WTC11 (cell line): ENCODE results near the gene LPCAT1. TPM values are rescaled to one million over a fixed set of nuclear protein-coding genes. Genes with fewer than 3 reads are reported as not detected.

Source experiments
- ATAC-seq: fragments of 200-7000 bp; cut with Tn5 transposase; 2 replicates; pipeline ENCODE4 v1.10.0; 2021; ENCODE audit warnings: mild to moderate bottlenecking, moderate library complexity
- CTCF ChIA-PET: fragments of 300-600 bp; sonication (Branson Sonifier 250); formaldehyde crosslinking; loops from one replicate; lab custom pipeline; 2021; ENCODE audit warnings: antibody characterized with exemption; lab: Charles Lee
- POLR2A ChIA-PET: fragments of 350-600 bp; sonication (Branson Sonifier 250); formaldehyde crosslinking; loops from one replicate; lab custom pipeline; 2021; ENCODE audit warnings: antibody characterized with exemption; lab: Charles Lee
- DNase-seq: peaks from one replicate; pipeline ENCODE4 v3.0.0; 2021; ENCODE audit warnings: low spot score
- H3K27ac Mint-ChIP-seq: 2 replicates; pipeline ENCODE4 v1.8.0; 2021; ENCODE audit warnings: mixed read lengths
- H3K27me3 Mint-ChIP-seq: 2 replicates; pipeline ENCODE4 v1.8.0; 2021; ENCODE audit warnings: low read depth, mild to moderate bottlenecking, moderate library complexity, mixed read lengths
- H3K36me3 Mint-ChIP-seq: 2 replicates; pipeline ENCODE4 v1.8.0; 2021; ENCODE audit warnings: mixed read lengths
- H3K4me1 Mint-ChIP-seq: 2 replicates; pipeline ENCODE4 v1.8.0; 2022; ENCODE audit warnings: mixed read lengths
- H3K4me3 Mint-ChIP-seq: 2 replicates; pipeline ENCODE4 v1.8.0; 2021; ENCODE audit warnings: mild to moderate bottlenecking, moderate library complexity, mixed read lengths
- H3K9me3 Mint-ChIP-seq: 2 replicates; pipeline ENCODE4 v1.8.0; 2021; ENCODE audit warnings: mixed read lengths
- ARID4B ChIP-seq: sonication (generic); formaldehyde crosslinking; IDR thresholded peaks from 2 replicates; pipeline ENCODE4 v1.8.0; 2023; ENCODE audit warnings: missing genetic modification reagents, mild to moderate bottlenecking, borderline replicate concordance
- CBFB ChIP-seq: sonication (generic); formaldehyde crosslinking; IDR thresholded peaks from 2 replicates; pipeline ENCODE4 v1.8.1; 2022; ENCODE audit warnings: mild to moderate bottlenecking, low read depth, missing genetic modification reagents
- CDX4 ChIP-seq: fragments of 250-450 bp; sonication (Bioruptor Pico); IDR thresholded peaks from 2 replicates; pipeline ENCODE4 v1.9.0; 2021; ENCODE audit warnings: moderate library complexity, mild to moderate bottlenecking, inconsistent platforms, borderline replicate concordance
- CREM ChIP-seq: sonication (generic); formaldehyde crosslinking; IDR thresholded peaks from 2 replicates; pipeline ENCODE4 v1.8.1; 2022; ENCODE audit warnings: mild to moderate bottlenecking, missing genetic modification reagents, moderate library complexity
- EMX1 ChIP-seq: fragments of 250-450 bp; sonication (Bioruptor Pico); IDR thresholded peaks from 2 replicates; pipeline ENCODE4 v1.8.0; 2021; ENCODE audit warnings: mild to moderate bottlenecking
- ETV6 ChIP-seq: sonication (generic); formaldehyde crosslinking; IDR thresholded peaks from 2 replicates; pipeline ENCODE4 v1.8.1; 2022; ENCODE audit warnings: mild to moderate bottlenecking, missing genetic modification reagents
- GABPB1 ChIP-seq: sonication (generic); formaldehyde crosslinking; IDR thresholded peaks from 2 replicates; pipeline ENCODE4 v1.8.1; 2023; ENCODE audit warnings: mild to moderate bottlenecking, missing genetic modification reagents
- HMGA2 ChIP-seq: fragments of 250-450 bp; sonication (Bioruptor Pico); IDR thresholded peaks from 2 replicates; pipeline ENCODE4 v1.4.0; 2021; ENCODE audit warnings: mild to moderate bottlenecking, moderate library complexity
- NFATC4 ChIP-seq: fragments of 250-450 bp; sonication (Bioruptor Pico); IDR thresholded peaks from 2 replicates; pipeline ENCODE4 v1.9.0; 2021; ENCODE audit warnings: mild to moderate bottlenecking
- PRRX2 ChIP-seq: fragments of 250-450 bp; sonication (Bioruptor Pico); IDR thresholded peaks from 2 replicates; pipeline ENCODE4 v1.8.0; 2021; ENCODE audit warnings: mild to moderate bottlenecking
- RELA ChIP-seq: sonication (generic); formaldehyde crosslinking; IDR thresholded peaks from 2 replicates; pipeline ENCODE4 v1.8.1; 2022; ENCODE audit warnings: missing genetic modification reagents, mild to moderate bottlenecking, borderline replicate concordance
- SMAD4 ChIP-seq: sonication (generic); formaldehyde crosslinking; IDR thresholded peaks from 2 replicates; pipeline ENCODE4 v1.8.0; 2022; ENCODE audit warnings: mild to moderate bottlenecking, missing genetic modification reagents
- ZNF138 ChIP-seq: sonication (generic); formaldehyde crosslinking; conservative IDR thresholded peaks from 2 replicates; pipeline ENCODE4 v1.8.1; 2022; ENCODE audit warnings: mild to moderate bottlenecking, moderate library complexity, missing genetic modification reagents
- total RNA-seq: library from RNA; stranded (reverse); gene quantifications from 3 replicates; pipeline ENCODE4 v1.2.3, GENCODE V29; 2021
- TF ChIP-seq, protein P1 (sequence below): sonication (generic); formaldehyde crosslinking; conservative IDR thresholded peaks from 2 replicates; pipeline ENCODE4 v1.8.1; 2023; ENCODE audit warnings: mild to moderate bottlenecking, low read depth, missing genetic modification reagents, moderate library complexity
- TF ChIP-seq, protein P2 (sequence below): fragments of 250-450 bp; sonication (Bioruptor Pico); IDR thresholded peaks from 2 replicates; pipeline ENCODE4 v1.9.0; 2021; ENCODE audit warnings: mild to moderate bottlenecking, borderline replicate concordance
- TF ChIP-seq, protein P3 (sequence below): fragments of 250-450 bp; sonication (Bioruptor Pico); conservative IDR thresholded peaks from 2 replicates; pipeline ENCODE4 v1.9.0; 2021; ENCODE audit warnings: mild to moderate bottlenecking
- TF ChIP-seq, protein P4 (sequence below): sonication (generic); formaldehyde crosslinking; IDR thresholded peaks from 2 replicates; pipeline ENCODE4 v1.8.0; 2022; ENCODE audit warnings: mild to moderate bottlenecking, missing genetic modification reagents
- TF ChIP-seq, protein P5 (sequence below): fragments of 250-450 bp; sonication (Bioruptor Pico); IDR thresholded peaks from 2 replicates; pipeline ENCODE4 v1.8.0; 2021; ENCODE audit warnings: mild to moderate bottlenecking

Gene LPCAT1
- total RNA-seq, 1 experiment from 2014 or later, result 206 TPM

- TF ChIP-seq, protein P1, sequence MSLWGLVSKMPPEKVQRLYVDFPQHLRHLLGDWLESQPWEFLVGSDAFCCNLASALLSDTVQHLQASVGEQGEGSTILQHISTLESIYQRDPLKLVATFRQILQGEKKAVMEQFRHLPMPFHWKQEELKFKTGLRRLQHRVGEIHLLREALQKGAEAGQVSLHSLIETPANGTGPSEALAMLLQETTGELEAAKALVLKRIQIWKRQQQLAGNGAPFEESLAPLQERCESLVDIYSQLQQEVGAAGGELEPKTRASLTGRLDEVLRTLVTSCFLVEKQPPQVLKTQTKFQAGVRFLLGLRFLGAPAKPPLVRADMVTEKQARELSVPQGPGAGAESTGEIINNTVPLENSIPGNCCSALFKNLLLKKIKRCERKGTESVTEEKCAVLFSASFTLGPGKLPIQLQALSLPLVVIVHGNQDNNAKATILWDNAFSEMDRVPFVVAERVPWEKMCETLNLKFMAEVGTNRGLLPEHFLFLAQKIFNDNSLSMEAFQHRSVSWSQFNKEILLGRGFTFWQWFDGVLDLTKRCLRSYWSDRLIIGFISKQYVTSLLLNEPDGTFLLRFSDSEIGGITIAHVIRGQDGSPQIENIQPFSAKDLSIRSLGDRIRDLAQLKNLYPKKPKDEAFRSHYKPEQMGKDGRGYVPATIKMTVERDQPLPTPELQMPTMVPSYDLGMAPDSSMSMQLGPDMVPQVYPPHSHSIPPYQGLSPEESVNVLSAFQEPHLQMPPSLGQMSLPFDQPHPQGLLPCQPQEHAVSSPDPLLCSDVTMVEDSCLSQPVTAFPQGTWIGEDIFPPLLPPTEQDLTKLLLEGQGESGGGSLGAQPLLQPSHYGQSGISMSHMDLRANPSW, result no peak
- TF ChIP-seq, protein P2, sequence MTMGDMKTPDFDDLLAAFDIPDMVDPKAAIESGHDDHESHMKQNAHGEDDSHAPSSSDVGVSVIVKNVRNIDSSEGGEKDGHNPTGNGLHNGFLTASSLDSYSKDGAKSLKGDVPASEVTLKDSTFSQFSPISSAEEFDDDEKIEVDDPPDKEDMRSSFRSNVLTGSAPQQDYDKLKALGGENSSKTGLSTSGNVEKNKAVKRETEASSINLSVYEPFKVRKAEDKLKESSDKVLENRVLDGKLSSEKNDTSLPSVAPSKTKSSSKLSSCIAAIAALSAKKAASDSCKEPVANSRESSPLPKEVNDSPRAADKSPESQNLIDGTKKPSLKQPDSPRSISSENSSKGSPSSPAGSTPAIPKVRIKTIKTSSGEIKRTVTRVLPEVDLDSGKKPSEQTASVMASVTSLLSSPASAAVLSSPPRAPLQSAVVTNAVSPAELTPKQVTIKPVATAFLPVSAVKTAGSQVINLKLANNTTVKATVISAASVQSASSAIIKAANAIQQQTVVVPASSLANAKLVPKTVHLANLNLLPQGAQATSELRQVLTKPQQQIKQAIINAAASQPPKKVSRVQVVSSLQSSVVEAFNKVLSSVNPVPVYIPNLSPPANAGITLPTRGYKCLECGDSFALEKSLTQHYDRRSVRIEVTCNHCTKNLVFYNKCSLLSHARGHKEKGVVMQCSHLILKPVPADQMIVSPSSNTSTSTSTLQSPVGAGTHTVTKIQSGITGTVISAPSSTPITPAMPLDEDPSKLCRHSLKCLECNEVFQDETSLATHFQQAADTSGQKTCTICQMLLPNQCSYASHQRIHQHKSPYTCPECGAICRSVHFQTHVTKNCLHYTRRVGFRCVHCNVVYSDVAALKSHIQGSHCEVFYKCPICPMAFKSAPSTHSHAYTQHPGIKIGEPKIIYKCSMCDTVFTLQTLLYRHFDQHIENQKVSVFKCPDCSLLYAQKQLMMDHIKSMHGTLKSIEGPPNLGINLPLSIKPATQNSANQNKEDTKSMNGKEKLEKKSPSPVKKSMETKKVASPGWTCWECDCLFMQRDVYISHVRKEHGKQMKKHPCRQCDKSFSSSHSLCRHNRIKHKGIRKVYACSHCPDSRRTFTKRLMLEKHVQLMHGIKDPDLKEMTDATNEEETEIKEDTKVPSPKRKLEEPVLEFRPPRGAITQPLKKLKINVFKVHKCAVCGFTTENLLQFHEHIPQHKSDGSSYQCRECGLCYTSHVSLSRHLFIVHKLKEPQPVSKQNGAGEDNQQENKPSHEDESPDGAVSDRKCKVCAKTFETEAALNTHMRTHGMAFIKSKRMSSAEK, result no peak
- no peak for TF ChIP-seq ARID4B (CRISPR knock-in tag)
- TF ChIP-seq, protein P3, sequence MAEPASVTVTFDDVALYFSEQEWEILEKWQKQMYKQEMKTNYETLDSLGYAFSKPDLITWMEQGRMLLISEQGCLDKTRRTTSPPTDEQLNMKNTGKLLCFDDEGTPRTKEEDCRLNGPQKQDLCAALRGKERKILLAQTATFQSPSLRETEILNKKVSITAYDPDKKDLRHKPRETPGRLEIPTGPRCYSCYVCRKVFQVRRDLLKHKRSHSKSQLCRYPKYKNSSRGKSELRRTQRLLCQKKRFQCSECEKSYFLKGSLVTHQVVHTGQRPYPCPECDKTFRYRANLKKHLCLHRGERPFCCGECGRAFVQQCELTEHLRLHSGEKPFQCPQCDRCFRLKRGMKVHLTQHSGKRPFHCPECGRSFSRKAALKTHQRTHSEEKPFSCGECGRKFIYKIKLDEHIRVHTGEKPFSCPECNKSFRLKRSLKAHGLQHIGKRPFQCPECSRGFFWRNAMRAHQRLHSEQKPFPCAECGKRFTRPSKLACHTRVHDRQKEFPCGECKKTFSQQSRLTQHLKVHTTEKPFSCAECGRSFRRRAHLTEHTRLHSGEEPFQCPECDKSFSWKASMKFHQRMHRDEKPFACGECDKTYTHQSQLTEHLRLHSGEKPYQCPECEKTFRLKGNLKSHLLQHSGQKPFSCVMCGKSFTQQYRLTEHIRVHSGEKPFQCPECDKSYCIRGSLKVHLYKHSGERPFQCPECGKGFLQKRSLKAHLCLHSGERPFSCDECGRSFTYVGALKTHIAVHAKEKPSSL, result no peak
- TF ChIP-seq ETV6, result no peak
- TF ChIP-seq, all 79 proteins: peak for 0
These were observed 5.9 kb downstream of the LPCAT1 start (continued) for GRCh38 chr5:1517838-1518237.

GRCh38 chr5:1516615-1517601 is 6.9 kb downstream of the LPCAT1 start:
- peaks cover 24% of the 10 kb centered on the region for H3K36me3 Mint-ChIP-seq
- peak; percentile 13 for DNase-seq
- POLR2A ChIA-PET, result interaction anchor here (1.3 kb wide), 1 partner anchor 11 kb away, joined by 4 read pairs; no protein-coding TSS in a partner anchor
- H3K27me3 Mint-ChIP-seq, result no peaks in the 10 kb centered on the region
- H3K4me1 Mint-ChIP-seq, result peaks cover 87% of the 10 kb centered on the region
- H3K9me3 Mint-ChIP-seq, result no peaks in the 10 kb centered on the region
- H3K4me3 Mint-ChIP-seq, result peak overlapping the region; percentile 15
- CTCF ChIA-PET, result interaction anchor here (1.1 to 2.4 kb wide), 6 partner anchors 13 to 137 kb away, joined by 3 to 9 read pairs (median 3); no protein-coding TSS in a partner anchor
- peak overlapping the region; percentile 96 for H3K27ac Mint-ChIP-seq
- no peak for ATAC-seq
- no peak for TF ChIP-seq SMAD4 (CRISPR knock-in tag)
- TF ChIP-seq RELA (CRISPR knock-in tag), result no peak
- TF ChIP-seq GABPB1 (CRISPR knock-in tag), result no peak
- TF ChIP-seq ETV6, result no peak
- no peak for TF ChIP-seq NFATC4
- no peak for TF ChIP-seq CREM (CRISPR knock-in tag)
- TF ChIP-seq, protein P4, sequence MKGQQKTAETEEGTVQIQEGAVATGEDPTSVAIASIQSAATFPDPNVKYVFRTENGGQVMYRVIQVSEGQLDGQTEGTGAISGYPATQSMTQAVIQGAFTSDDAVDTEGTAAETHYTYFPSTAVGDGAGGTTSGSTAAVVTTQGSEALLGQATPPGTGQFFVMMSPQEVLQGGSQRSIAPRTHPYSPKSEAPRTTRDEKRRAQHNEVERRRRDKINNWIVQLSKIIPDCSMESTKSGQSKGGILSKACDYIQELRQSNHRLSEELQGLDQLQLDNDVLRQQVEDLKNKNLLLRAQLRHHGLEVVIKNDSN (CRISPR knock-in tag), result no peak
- TF ChIP-seq EMX1 (CRISPR knock-in tag), result no peak
- TF ChIP-seq CDX4 (CRISPR knock-in tag), result no peak
- TF ChIP-seq PRRX2 (CRISPR knock-in tag), result no peak
- TF ChIP-seq ZNF138, result no peak
- TF ChIP-seq, protein P5, sequence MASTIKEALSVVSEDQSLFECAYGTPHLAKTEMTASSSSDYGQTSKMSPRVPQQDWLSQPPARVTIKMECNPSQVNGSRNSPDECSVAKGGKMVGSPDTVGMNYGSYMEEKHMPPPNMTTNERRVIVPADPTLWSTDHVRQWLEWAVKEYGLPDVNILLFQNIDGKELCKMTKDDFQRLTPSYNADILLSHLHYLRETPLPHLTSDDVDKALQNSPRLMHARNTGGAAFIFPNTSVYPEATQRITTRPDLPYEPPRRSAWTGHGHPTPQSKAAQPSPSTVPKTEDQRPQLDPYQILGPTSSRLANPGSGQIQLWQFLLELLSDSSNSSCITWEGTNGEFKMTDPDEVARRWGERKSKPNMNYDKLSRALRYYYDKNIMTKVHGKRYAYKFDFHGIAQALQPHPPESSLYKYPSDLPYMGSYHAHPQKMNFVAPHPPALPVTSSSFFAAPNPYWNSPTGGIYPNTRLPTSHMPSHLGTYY (CRISPR knock-in tag), result no peak
- TF ChIP-seq HMGA2 (CRISPR knock-in tag), result no peak
- no peak for TF ChIP-seq CBFB
